G401 (cell line): Measurements from ENCODE around the gene IL1RAPL1. TPM values are rescaled to one million over a fixed set of nuclear protein-coding genes. Genes with fewer than 3 reads are reported as not detected.
A peak's percentile ranks its signal among the peaks of the same experiment; 100 is the strongest.
"Not testable (repeated sequence)": the region's sequence is repeated elsewhere in the genome, so short reads cannot be mapped to it uniquely, and the experiment has no call there.

ENCODE experiments used
- DNase-seq: peaks from one replicate; pipeline ENCODE4 v3.0.0-alpha.2; 2015; ENCODE audit warnings: low spot score
- in situ Hi-C: cut with HindIII; loops from 2 replicates; pipeline ENCODE4 v1.10.0; 2016; ENCODE audit warnings: low sequenced_read_pairs, mixed read lengths
- total RNA-seq: library from RNA; depleted of rRNA; stranded (reverse); fragments of >200 nt; shearing (Covaris generic); gene quantifications from 2 replicates; pipeline ENCODE4 v1.2.3, GENCODE V29; 2014

IL1RAPL1 gene
- total RNA-seq, 1 experiment from 2014 or later: not detected

DNA sequence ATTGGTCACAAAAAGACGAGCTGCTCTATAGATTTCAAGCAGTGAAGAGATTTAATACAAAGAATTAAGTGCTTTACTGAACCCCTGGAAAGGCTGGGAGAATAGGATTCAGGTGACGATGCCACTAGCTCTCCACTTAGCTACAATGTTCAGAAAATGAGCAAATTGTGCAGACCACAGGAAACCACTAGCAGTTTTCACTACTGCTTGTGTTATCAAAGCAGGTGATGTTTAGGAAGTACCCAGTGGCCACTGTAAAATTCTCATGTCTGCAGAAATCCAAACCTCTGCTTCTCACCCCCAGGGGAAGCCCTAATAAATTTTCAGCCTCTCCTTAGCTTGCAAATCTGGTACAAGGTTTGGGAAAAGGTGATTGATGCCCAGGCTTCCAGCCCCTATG lies 165.1 kb downstream of the IL1RAPL1 start:
- in situ Hi-C loops: no loop called here

DNA sequence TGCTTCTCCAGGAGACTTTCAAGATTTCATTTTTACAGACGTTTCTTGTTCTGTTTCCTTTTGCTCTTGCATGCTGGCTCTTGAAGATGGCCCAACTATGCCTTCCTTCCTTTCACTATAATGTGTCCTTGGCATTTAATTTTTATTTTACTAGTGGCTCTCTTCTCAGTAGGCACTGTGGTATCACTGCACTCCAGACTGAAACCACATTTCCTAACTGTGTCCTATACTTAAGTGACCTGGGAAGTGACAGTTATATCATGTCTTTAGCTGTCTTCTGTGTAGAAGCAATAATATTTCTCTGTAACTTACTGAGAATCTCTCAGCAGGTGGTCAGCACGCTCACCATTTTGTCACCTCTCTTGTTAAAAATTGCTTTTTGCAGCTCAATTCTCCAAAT lies 168.9 kb downstream of the IL1RAPL1 start:
- in situ Hi-C loops: no loop called here
- DNase-seq: no peak

More for the DNA sequence above, 165.1 kb downstream of the IL1RAPL1 start:
- no peak for DNase-seq

DNA sequence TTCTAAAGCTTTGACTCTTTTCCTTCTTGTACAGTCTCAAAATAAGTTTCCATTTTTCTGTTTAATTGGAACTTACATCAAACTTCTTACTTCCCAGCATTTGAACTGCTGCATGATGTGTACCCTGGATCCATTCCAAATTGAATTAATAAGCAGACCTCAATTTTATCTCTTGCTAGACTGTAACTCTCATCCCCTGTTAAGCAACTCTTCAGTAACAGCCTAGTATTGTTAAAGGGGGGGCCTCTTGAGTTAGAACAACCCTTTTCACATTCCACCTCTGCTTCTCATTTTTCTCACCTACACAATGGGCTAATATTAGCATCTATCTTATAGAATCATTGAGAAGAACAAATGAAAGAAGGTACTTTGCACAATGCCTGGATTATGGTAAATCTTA lies 169.4 kb downstream of the IL1RAPL1 start:
- DNase-seq: no peak
- in situ Hi-C loops: no loop called here

DNA sequence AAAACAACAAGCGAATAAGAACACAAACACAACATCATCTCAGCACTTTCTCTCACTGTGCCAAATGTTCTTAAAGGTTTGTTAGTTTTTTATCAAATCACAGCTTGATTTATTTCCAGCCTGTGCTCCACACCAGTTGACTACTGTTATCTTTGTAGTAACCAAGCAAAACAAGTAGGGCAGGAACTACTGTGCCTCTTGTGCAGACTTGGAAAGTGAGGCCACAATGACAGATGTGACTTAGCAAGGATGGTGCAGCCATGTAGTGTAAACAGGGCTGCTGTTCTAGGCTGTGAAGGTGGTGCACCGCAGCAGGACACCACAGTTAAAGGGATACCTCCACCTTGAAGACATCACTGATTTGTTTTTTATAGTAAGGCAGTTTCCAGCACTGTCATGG lies 170.0 kb downstream of the IL1RAPL1 start:
- DNase-seq: no peak
- in situ Hi-C loops: no loop called here

- DNase-seq, in situ Hi-C loops: not testable (repeated sequence)
Measured at GRCh38 chrX:28766561-28766960, 179.3 kb downstream of the IL1RAPL1 start.

- no peak for DNase-seq
- in situ Hi-C loops: no loop called here
Measured at GRCh38 chrX:28773807-28774206, 186.6 kb downstream of the IL1RAPL1 start.

DNA sequence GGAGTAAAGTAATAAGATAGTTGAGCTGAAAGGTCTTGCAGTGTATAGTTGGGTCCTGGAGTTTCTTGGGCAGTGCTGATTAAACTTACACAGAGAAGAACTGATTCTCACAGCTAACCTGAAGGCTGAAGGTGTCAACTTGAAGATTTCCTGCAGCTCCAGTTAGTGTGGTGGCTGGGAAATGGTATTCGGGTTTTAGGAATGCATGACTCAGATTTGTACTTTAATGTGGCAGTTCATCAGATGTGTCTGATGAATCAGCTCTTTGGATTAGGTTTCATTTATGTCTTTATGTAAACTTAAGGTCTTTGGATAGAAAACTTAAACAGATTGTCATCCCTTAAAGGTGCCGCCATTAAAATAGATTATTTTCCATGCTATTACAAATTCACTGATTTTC lies 200.0 kb downstream of the IL1RAPL1 start:
- no peak for DNase-seq
- in situ Hi-C loops: no loop called here

GRCh38 chrX:28800671-28801070 lies 213.4 kb downstream of the IL1RAPL1 start:
- DNase-seq, in situ Hi-C loops: not testable (repeated sequence)

GRCh38 chrX:28802625-28803024 lies 215.4 kb downstream of the IL1RAPL1 start:
- in situ Hi-C loops: no loop called here
- no peak for DNase-seq

GRCh38 chrX:28835991-28836390 lies 248.7 kb downstream of the IL1RAPL1 start:
- no peak for DNase-seq
- in situ Hi-C loops: no loop called here

GRCh38 chrX:28843817-28844216 lies 256.6 kb downstream of the IL1RAPL1 start:
- no peak for DNase-seq
- in situ Hi-C loops: no loop called here

- DNase-seq: no peak
- in situ Hi-C loops: no loop called here
Measured at GRCh38 chrX:28847423-28847822, 260.2 kb downstream of the IL1RAPL1 start.

GRCh38 chrX:28848707-28849106 lies 261.5 kb downstream of the IL1RAPL1 start:
- DNase-seq: peak; percentile 34
- in situ Hi-C loops: no loop called here

DNA sequence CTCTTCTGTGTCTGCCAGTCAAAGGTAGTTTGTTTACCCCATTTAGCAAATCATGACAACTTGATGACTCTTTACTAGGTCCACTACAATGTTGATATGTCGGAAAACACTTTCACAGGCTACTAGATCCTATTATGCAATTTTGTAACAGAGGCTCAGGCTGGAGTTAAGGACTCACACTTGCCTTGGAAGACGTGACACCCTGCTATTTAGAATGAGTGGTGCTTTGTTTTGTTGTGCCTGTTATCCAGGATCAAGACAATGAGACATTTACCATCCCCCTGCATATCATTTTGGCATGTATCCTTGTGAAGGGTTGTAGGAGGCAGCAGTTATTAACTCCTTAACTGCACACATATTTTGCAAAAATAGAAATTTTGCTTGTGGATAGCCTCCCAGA lies 263.7 kb downstream of the IL1RAPL1 start:
- DNase-seq: no peak
- in situ Hi-C loops: no loop called here

DNA sequence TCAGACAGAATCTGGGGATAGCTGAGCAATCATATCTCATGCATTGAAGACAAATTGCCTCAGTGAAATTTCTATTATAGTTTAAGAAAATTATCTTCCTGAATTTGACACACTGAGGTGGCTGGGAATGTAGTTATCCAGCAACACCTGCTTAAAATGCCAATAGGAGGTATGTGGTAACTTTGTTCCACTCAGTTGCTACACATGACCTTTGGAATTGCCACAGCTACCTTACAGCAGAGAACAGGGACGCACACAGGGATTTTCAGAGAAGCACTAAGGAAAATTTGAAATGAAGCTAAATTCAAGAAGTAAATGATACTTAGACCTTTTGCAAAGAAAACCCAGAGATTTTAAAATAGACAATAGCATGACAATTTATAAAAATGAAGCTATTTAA lies 264.6 kb downstream of the IL1RAPL1 start:
- in situ Hi-C loops: no loop called here
- DNase-seq: no peak

DNA sequence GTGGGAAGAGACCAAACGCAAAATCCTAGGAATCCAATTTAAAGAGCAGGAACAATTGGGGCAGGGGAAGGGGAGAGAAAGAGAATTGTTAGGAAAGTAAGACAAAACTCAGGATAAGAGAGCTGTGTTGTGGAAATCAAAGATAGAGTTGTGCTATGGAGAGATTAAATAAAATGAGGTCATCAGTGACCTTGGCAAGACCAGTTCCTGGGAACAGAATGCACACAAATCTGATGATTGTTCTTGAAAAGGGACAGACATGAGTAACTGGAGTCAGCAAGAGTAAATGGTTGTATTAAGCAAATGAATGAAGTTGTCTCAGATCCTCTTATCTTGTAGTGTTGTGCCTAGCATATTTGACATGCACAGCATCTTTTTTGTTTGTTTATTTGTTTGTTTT lies 267.4 kb downstream of the IL1RAPL1 start:
- DNase-seq: no peak
- in situ Hi-C loops: no loop called here

DNA sequence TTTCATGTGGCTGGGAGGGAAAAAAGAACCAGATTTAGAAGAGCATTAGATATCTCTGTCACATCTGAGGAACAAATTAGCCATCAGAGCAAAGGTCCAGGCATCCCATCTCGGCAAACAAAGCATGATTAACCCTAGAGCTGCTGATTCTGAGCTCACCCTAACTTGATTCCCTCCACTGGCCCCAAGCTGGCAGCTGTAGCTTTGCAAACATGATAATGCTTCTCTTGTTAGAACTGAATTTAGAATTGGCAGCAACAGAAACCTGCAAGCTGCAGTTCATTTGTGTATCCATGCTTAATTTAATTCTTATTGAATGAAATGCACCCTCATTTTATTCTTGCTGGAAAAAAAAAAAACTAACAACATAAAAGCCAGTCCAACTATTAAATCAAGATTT lies 289.2 kb downstream of the IL1RAPL1 start:
- DNase-seq: peak; percentile 22
- in situ Hi-C loops: no loop called here

DNA sequence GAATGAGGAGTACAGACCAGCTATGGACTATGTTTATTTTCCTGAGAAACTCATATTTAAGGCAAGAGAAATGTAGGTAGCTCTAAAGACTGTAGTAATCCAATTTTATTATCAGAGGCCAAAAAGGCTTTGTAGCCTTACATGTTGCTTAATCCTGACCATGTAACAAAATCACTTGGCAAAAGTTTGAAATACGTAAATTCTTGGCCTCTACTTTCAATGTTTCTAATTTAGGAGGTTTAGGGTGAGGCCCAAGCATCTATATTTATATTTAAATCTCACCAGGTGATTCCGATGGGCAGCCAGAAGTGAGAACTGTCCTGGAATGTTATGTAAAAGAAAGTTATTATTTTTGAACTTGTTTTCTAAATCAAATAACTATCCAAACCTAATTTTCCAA lies 289.7 kb downstream of the IL1RAPL1 start:
- no peak for DNase-seq
- in situ Hi-C loops: no loop called here

DNA sequence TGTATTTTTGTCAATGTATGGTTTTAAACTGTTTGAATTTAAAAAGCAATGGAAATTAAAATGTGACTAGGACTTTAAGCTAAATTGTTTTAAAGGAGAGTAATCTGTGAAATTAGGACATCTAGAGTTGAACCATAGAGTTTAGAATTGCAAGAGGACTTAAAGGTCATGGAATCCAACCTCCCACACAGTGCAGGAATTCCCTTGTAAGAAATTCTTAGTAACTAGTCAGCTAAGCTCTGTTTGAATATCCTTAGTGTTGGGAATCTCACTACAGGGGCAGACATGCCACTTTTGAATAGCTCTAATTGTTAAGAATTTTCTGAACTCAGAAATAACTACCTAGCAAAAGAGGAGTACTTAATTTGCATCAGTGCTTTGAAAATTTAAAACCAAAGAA lies 292.9 kb downstream of the IL1RAPL1 start:
- DNase-seq: no peak
- in situ Hi-C loops: no loop called here

- no peak for DNase-seq
- in situ Hi-C loops: no loop called here
Measured at GRCh38 chrX:28884823-28885222, 297.6 kb downstream of the IL1RAPL1 start.

- in situ Hi-C loops: no loop called here
- DNase-seq: no peak
Measured at GRCh38 chrX:28888416-28888815, 301.2 kb downstream of the IL1RAPL1 start.

GRCh38 chrX:28889591-28890090 lies 302.4 kb downstream of the IL1RAPL1 start:
- in situ Hi-C loops: no loop called here
- DNase-seq: no peak
